Calu3 (cell line): ENCODE data around the gene KCNK6. TPM values are rescaled to one million over a fixed set of nuclear protein-coding genes. Genes with fewer than 3 reads are reported as not detected.

Source experiments
- BruUV-seq: library from RNA; stranded (reverse); fragments of 400-500 nt; replicated peaks from 2 replicates; lab custom pipeline; 2021; lab: Mats Ljungman, UMichigan
- CTCF ChIA-PET: fragments of 300-600 bp; sonication (Branson Sonifier 250); formaldehyde crosslinking; loops from one replicate; lab custom pipeline; 2022; ENCODE audit warnings: antibody characterized with exemption; lab: Charles Lee
- DNase-seq: peaks from one replicate; pipeline ENCODE4 v3.0.0; 2022
- H3K27ac Mint-ChIP-seq: one replicate; pipeline ENCODE4 v1.8.0; 2022; ENCODE audit warnings: mixed read lengths; ENCODE audit not compliant: unreplicated experiment
- H3K27me3 Mint-ChIP-seq: one replicate; pipeline ENCODE4 v1.8.0; 2022; ENCODE audit warnings: mixed read lengths; ENCODE audit not compliant: unreplicated experiment
- H3K36me3 Mint-ChIP-seq: one replicate; pipeline ENCODE4 v1.8.0; 2022; ENCODE audit warnings: mild to moderate bottlenecking, moderate library complexity, mixed read lengths; ENCODE audit not compliant: insufficient read depth, unreplicated experiment
- H3K4me1 Mint-ChIP-seq: one replicate; pipeline ENCODE4 v1.8.0; 2022; ENCODE audit warnings: mild to moderate bottlenecking, low read depth, mixed read lengths; ENCODE audit not compliant: unreplicated experiment
- H3K4me3 Mint-ChIP-seq: one replicate; pipeline ENCODE4 v1.8.0; 2022; ENCODE audit warnings: mild to moderate bottlenecking, low read depth, moderate library complexity, mixed read lengths; ENCODE audit not compliant: unreplicated experiment
- H3K9me3 Mint-ChIP-seq: one replicate; pipeline ENCODE4 v1.8.0; 2022; ENCODE audit warnings: low read depth, mixed read lengths; ENCODE audit not compliant: unreplicated experiment
- intact Hi-C: fragments of 100-400 bp; cut with micrococcal nuclease; formaldehyde crosslinking; loops from one replicate; pipeline ENCODE4 v1.10.0; 2022; ENCODE audit not compliant: unreplicated experiment
- total RNA-seq: library from RNA; stranded (reverse); gene quantifications from 2 replicates; pipeline ENCODE4 v1.2.3, GENCODE V29; 2022
- TF ChIP-seq, protein P1 (sequence below): fragments of 200-600 bp; IDR thresholded peaks from one replicate; pipeline ENCODE4 v1.8.0; 2022; ENCODE audit warnings: antibody characterized with exemption; ENCODE audit not compliant: unreplicated experiment

The KCNK6 gene
- total RNA-seq, 1 experiment from 2014 or later, result 3.6 TPM

DNA sequence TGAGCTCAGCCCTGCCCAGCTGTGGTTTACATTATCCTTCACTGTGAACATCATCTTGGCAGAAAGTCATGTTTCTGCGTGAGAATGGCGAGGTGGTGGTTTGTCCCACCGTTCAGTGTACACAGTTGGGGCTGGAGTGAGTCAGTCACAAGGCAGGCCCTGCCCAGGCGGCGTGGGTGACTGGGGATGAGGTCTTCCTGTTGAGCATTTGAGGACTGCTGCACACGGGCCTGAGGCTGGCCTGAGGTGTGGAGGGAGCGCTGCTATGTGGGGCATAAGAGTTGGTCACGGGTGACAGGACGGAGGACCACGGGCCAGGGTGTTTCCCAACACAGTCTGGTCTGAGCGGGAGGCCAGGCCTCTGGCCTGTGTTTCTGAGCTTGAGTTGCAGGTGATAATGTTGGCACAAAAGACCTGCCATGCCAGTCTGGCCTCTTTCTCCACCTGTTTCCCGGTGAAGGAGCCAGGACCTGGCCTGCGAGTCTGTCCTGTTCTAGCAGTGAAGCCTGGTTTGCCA, 29.0 kb upstream of the KCNK6 start:
- intact Hi-C loops, result no loop called here
- TF ChIP-seq, protein P1, sequence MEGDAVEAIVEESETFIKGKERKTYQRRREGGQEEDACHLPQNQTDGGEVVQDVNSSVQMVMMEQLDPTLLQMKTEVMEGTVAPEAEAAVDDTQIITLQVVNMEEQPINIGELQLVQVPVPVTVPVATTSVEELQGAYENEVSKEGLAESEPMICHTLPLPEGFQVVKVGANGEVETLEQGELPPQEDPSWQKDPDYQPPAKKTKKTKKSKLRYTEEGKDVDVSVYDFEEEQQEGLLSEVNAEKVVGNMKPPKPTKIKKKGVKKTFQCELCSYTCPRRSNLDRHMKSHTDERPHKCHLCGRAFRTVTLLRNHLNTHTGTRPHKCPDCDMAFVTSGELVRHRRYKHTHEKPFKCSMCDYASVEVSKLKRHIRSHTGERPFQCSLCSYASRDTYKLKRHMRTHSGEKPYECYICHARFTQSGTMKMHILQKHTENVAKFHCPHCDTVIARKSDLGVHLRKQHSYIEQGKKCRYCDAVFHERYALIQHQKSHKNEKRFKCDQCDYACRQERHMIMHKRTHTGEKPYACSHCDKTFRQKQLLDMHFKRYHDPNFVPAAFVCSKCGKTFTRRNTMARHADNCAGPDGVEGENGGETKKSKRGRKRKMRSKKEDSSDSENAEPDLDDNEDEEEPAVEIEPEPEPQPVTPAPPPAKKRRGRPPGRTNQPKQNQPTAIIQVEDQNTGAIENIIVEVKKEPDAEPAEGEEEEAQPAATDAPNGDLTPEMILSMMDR, result no peak

GRCh38 chr19:38291855-38292254, 27.8 kb upstream of the KCNK6 start:
- CTCF ChIA-PET, result interaction anchor here (1.7 kb wide), 1 partner anchor 17 kb away, joined by 4 read pairs; no protein-coding TSS in a partner anchor
- Mint-ChIP-seq H3K36me3 (peaks cover 96% of the 10 kb centered on the region), H3K27me3 (no peaks in the 10 kb centered on the region), H3K9me3 (no peaks in the 10 kb centered on the region), H3K27ac (no peak overlapping the region), H3K4me3 (no peak overlapping the region), H3K4me1 (peaks cover 32% of the 10 kb centered on the region)
- BruUV-seq, result TSS peak; percentile 93
- no peak for DNase-seq
- TF ChIP-seq, protein P1, result no peak
- intact Hi-C loops, result no loop called here

More for the DNA sequence above, 29.0 kb upstream of the KCNK6 start:
- BruUV-seq, result no TSS peak
- H3K9me3 Mint-ChIP-seq, result no peaks in the 10 kb centered on the region
- H3K27me3 Mint-ChIP-seq, result no peaks in the 10 kb centered on the region
- CTCF ChIA-PET, result interaction anchor here (0.5 to 1.7 kb wide), 4 partner anchors 16 to 46 kb away, joined by 3 to 8 read pairs (median 4); no protein-coding TSS in a partner anchor
- peaks cover 32% of the 10 kb centered on the region for H3K4me1 Mint-ChIP-seq
- H3K4me3 Mint-ChIP-seq, result peak overlapping the region; percentile 37
- peak; percentile 82 for DNase-seq
- peak overlapping the region; percentile 80 for H3K27ac Mint-ChIP-seq
- peaks cover 96% of the 10 kb centered on the region for H3K36me3 Mint-ChIP-seq

GRCh38 chr19:38293281-38293680, 26.4 kb upstream of the KCNK6 start:
- TF ChIP-seq, protein P1, result no peak
- Mint-ChIP-seq H3K4me3 (no peak overlapping the region), H3K27me3 (no peaks in the 10 kb centered on the region), H3K4me1 (peaks cover 31% of the 10 kb centered on the region), H3K27ac (no peak overlapping the region), H3K9me3 (no peaks in the 10 kb centered on the region), H3K36me3 (peaks cover 91% of the 10 kb centered on the region)
- CTCF ChIA-PET, result no interaction called here
- intact Hi-C loops, result no loop called here
- BruUV-seq, result no TSS peak
- no peak for DNase-seq

- Mint-ChIP-seq H3K27ac (no peak overlapping the region), H3K4me3 (no peak overlapping the region), H3K9me3 (no peaks in the 10 kb centered on the region), H3K36me3 (peaks cover 92% of the 10 kb centered on the region), H3K27me3 (no peaks in the 10 kb centered on the region), H3K4me1 (peaks cover 27% of the 10 kb centered on the region)
- CTCF ChIA-PET, result interaction anchor here (0.8 to 1.0 kb wide), 2 partner anchors 11 to 29 kb away, joined by 3 to 5 read pairs; no protein-coding TSS in a partner anchor
- DNase-seq, result no peak
- no TSS peak for BruUV-seq
- intact Hi-C loops, result no loop called here
- TF ChIP-seq, protein P1, result no peak
Measured at GRCh38 chr19:38294090-38294489, 25.6 kb upstream of the KCNK6 start.
